NCI-H2196 treated with DMSO at 0.1 percent for 48 hours (cell line): ENCODE results near the gene MED13L.

Experiments used
- DNase-seq: peaks from one replicate; lab custom pipeline; 2025; ENCODE audit not compliant: unreplicated experiment; lab: John Stamatoyannopoulos, UW

The MED13L gene

DNA sequence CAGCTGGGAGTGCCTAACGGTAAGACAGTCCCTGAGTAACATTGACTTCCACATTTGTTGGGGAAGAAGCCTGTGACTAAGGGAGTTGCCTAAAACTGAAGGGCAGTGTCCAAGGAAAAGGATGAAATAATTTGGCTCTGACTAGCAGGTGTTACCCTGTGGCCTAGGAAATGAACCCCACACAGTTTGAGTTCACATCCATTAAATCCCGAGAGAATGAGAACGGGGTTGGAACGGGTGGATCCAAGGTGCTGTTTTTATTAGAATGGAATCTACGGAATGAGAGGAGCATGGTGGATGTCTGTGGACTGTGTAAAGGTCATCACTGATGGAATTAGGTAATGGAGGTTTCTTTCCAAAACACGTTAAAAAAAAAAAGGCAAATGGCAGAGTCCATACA lies 324.0 kb downstream of the MED13L start:
- no peak for DNase-seq

- DNase-seq: no peak
These were observed 324.5 kb downstream of the MED13L start for GRCh38 chr12:115953031-115953430.

DNA sequence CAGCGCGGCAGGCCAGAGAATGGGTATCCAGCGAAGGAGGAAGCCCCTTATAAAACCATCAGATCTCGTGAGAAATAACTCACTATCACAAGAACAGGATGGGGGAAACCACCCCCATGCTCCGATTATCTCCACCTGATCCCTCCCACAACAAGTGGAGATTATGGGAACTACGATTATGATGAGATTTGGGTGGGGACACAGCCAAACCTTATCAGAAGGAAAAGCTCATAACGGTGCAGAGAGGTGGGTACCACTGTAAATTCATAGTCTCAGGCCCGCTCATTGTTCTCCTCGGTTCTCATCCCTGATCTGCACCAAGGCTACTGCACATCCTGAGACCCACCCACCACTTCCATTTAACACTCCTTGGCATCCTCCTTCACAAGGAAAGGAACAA lies 326.5 kb downstream of the MED13L start:
- no peak for DNase-seq

DNA sequence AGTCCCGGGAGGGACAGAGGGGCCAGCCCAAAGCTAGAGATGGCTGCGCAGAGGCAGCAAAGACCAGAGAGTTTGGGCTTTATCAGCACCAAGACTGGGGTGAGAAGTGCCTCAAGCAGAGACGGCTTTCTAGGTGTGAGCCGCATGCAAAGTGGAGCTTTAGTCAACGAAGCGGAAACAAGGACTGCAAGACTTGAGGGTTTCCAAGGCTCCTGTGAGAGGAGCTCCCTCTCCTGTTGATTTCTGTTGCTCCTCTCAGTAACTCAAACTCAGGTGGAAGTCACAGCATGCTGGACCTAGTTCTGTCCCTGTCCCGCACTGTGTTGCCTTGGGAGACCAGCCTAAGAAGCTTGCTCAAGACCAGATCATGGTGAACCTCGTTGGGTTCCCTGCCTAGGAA lies 327.8 kb downstream of the MED13L start:
- no peak for DNase-seq

DNA sequence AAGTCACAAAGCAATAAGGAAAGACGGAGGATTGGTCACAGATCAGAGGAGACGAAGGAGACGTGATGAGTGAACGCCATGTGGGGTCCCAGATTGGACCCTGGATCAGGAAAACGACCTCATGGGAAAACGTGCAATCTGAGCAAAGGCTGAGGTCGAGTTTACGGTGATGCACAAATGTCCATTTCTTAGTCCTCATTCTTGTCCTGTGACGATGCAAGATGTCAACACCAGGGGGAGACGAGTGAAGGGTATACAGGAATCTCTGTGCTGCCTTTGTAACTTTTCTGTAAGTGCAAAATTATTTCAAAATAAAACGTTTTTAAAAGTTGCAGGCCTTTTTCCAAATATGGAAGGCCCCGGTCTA lies 329.8 kb downstream of the MED13L start:
- DNase-seq: no peak

- no peak for DNase-seq
These were observed 330.4 kb downstream of the MED13L start for GRCh38 chr12:115946867-115947695.

- no peak for DNase-seq
These were observed 331.4 kb downstream of the MED13L start for GRCh38 chr12:115946092-115946491.

DNA sequence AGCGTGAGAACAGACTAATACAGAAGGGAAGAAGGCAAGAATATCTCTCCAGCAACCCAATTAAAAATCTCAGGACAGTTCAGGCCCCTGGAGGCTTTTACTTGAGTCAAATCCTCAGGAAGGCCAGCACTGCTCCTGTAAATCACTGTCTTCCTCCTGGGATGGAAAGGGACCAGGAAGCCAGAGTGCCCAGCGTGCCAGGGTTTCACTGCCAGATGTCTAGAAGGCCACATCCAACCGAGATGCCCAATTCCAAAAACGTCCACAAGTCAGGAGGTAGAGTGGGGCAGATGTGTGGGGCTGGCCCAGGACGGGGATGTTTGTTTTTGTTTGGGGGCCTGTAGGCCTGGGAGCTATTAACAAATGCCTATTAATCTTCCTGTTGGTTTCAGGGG lies 332.0 kb downstream of the MED13L start:
- DNase-seq: no peak

DNA sequence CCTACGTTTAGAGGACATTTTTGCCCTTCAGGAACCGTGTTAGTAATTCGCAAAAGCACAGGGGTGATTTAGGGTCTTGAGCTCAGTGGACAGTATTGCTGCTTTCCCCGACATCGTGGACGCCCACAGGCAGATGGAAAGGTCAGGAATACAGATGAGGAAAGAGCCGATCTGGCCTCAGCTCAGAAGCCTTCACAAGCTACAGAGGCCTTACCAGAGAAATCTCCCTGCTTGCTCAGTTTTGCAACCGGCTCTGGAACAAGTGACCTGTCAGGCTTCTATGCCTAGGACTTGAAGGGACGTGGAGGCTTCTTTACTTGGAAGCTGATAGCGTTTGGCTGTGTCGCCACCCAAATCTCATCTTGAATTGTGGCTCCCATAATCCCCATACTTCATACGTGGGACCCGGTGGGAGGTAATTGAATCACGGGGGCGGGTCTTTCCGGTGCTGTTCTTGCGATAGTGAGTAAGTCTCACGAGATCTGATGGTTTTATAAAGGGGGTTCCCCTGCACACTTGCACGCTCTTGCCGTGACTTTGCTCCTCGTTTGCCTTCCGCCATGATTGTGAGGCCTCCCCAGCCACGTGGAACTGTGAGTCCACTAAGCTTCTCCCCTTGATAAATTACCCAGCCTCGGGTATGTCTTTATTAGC lies 332.5 kb downstream of the MED13L start:
- no peak for DNase-seq

DNA sequence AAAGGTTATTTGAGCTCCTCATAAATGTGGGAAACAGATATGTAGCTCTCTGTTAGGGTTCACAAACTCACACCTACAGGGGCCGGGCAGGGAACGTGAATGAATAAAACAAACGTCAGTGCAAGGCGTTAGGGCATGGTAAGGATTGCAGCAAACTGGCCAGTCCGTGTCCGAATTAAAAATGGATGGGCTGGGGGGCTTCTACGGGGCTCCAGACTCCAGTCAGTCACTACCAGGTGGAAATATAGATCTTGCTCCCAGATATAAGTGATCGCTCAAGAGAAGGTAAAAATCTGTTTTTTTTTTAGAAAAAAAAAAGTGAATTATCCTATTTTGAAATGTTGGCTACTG lies 333.1 kb downstream of the MED13L start:
- DNase-seq: no peak

DNA sequence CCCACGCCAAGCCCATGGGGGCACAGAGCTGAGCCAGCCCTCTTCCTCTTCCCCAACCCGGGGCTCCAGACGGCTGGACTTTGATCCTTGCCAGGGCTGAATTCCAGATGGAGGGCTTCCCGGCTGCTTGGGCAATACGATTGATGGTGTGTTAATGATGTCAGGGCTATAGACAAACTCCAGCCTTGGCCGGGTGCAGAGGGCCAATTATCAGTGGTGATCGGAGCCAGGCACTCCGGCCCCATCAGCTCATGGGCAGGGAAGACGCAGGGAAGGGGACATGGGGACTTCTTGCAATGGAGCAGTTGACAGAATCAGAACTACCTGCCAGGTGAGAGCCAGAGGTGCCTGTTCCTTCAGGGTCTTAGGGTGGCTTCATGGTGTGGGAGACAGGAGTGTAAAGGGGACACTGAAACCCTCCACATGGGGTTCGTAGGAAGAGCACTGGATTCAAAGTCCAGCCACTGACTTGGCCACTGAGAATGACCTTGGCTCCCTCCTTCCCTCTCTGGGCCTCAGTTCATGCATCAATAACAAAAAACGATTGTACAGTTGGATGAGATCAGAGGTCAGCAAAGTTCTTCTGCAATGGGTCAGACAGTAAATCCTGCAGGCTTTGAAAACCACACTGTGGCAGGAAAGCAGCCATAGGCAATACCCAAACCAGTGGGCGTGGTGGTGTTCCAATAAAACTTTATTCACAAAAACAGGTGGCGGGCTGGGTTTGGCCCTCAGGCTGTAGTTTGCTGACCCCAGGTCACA lies 333.7 kb downstream of the MED13L start:
- DNase-seq: no peak

DNA sequence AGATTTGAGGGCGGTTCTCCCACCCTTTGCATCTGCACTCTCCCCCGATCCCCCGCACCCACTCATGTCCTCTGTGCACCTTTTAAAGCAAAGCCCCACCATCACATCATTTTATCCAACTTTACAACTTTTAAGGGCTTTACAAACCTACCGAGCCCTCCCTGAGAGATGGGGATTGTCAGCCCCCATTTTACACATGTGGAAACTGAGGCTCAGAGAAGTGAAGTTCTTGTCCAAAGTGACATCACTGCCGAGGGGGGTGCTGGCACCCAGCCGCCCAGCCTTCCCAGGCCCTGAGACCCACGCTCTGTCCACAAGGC lies 334.2 kb downstream of the MED13L start:
- no peak for DNase-seq

DNA sequence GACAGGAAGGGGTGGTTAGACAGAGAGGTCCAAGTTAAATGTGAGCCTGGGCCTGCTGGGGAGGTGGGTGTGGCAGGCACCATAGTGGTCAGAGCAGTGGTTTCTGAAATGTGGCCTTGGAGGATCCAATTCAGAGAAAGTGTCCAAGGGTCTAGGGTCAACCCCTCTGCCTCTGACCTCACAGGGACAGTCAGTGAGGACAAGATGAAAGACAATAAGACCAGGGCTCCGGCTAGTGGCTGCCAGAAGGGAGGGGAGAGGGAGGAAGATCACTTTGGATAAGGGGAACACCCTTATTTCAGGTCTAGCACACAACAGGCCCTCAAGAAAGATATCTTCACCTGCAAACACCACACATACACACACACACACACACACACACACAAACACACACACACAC lies 335.1 kb downstream of the MED13L start:
- no peak for DNase-seq

GRCh38 chr12:115941362-115941761 lies 336.1 kb downstream of the MED13L start:
- DNase-seq: no peak

- no peak for DNase-seq
These were observed 338.6 kb downstream of the MED13L start for GRCh38 chr12:115938794-115939377.

DNA sequence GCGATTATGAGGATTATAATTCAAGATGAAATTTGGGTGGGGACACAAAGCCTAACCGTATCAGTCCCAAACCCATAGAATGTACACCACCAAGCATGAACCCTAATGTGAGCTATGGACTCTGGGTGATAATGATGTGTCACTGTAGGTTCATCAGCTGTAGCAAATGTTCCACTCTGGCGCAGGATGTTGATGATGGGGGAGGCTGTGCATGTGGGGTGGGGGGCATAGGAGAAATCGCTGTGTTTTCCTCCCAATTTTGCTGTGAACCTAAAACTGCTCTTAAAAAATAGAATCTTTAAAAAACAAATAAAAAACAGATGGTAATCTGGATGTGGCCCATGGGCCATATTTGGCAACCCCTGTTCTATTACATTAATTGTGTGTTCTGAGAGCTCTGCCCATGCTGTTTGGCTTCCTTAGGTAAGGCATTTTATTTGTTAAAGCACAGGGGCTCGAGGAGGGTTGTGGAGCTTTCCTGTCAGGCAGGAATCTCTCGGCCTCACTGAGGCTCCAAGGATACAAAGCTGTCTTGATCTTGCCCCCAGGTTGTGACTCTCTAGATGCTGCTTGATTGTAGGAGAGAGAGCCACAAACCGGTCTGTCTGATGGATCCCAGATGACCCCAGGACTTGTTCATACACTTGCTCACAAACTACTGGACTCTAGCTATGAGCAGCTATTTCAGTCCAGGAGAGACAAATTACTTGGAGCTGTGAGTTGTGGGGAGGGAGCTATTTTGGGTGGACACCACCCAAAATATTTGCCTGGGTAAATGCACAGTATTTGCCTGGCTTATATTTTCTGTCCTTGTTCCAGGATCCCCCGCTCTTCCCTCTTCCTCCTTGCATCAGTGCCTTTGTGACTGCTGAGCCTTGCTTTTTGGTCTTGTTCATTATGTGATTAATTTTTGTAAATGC lies 340.2 kb downstream of the MED13L start:
- DNase-seq: no peak

- no peak for DNase-seq
These were observed 342.6 kb downstream of the MED13L start for GRCh38 chr12:115934877-115935276.

GRCh38 chr12:115934046-115934445 lies 343.4 kb downstream of the MED13L start:
- no peak for DNase-seq

DNA sequence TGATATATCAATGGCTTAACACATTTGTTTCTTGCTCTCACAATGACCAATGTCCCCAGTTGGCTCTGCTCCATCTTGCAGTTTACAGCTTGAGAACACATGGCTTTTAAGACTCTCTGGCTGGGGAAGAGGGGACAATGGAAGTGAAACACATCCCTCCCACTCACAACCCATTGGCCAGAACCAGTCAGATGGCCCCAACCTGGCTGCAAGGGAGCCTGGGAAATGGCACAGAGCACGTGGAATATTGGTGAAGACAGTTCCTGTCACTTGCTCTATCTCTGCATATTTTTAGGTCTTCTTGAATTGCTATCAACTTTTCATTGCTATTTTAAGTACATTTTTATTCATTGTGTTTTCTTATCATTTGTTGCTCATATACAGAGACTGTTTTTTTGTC lies 345.4 kb downstream of the MED13L start:
- DNase-seq: no peak

- DNase-seq: no peak
These were observed 347.2 kb downstream of the MED13L start for GRCh38 chr12:115930336-115930735.
